Measurements from ENCODE around the gene ABCC1.
"Not testable (repeated sequence)": the region's sequence is repeated elsewhere in the genome, so short reads cannot be mapped to it uniquely, and the experiment has no call there.

ABCC1 gene

DNA sequence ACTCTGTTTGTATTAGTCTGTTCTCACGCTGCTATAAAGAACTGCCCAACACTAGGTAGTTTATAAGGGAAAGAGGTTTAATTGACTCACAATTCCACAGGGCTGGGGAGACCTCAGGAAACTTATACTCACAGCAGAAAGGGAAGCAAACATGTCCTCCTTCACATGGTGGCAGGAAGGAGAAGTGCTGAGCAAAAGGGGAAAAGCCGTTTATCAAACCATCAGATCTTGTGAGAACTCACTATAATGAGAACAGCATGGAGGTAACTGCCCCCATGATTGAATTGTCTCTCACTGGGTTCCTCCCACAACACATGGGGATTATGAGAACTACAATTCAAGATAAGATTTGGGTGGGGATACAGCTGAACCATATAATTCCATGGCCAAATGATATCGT, 30.9 kb downstream of the ABCC1 start:
- peaks cover 47% of the 10 kb centered on the region for H3K36me3 ChIP-seq
- DNase-seq: no peak
- H3K4me1 ChIP-seq: no peaks in the 10 kb centered on the region
- no peak for TF ChIP-seq CTCF (IDR thresholded peaks at IDR 0.05; ENCODE audit: low read depth, low read length)
- H3K27me3 ChIP-seq: no peaks in the 10 kb centered on the region
- H3K4me3 ChIP-seq (ENCODE audit: low read depth, low read length): no peak overlapping the region
- H3K9me3 ChIP-seq: no peaks in the 10 kb centered on the region; the same call in 1 of the 2 replicates

- no peak overlapping the region for H3K4me3 ChIP-seq (ENCODE audit: low read depth, low read length)
- no peak for TF ChIP-seq CTCF (IDR thresholded peaks at IDR 0.05; ENCODE audit: low read depth, low read length)
- no peaks in the 10 kb centered on the region; the same call in none of the 2 replicates for H3K9me3 ChIP-seq
- no peak for DNase-seq
- H3K36me3 ChIP-seq: peaks cover 40% of the 10 kb centered on the region
- no peaks in the 10 kb centered on the region for H3K4me1 ChIP-seq
- no peaks in the 10 kb centered on the region for H3K27me3 ChIP-seq
Observed at GRCh38 chr16:15981382-15981781, 32.0 kb downstream of the ABCC1 start.

DNA sequence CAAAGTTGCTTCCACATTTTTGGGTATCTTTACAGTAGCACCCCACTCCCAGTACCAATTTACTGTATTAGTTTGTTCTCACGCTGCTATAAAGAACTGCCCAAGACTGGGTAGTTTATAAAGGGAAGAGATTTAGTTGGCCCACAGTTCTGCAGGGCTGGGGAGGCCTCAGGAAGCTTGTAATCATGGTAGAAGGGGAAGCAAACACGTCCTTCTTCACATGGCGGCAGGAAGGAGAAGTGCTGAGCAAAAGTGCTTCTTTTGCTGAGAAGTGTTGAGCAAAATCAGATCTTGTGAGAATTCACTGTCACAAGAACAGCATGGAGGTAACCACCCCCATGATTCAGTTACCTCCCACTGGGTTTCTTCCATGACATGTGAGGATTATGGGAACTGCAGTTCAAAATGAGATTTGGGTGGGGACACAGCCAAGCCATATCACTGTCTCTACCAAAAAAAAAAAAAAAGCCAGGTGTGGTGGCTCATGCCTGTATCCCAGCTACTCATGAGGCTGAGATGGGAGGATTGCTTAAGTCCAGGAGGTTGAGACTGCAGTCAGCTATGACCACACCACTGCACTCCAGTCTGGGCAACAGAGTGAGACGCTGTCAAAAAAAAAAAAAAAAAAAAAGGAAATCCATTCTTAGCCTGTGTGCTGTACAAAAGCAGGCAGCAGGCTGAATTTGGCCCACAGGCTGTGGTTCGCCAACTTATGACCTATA, 32.9 kb downstream of the ABCC1 start:
- not testable (repeated sequence) for H3K9me3 ChIP-seq; H3K4me3 ChIP-seq (ENCODE audit: low read depth, low read length); H3K27me3 ChIP-seq; H3K4me1 ChIP-seq; DNase-seq
- H3K36me3 ChIP-seq: peaks cover 30% of the 10 kb centered on the region

DNA sequence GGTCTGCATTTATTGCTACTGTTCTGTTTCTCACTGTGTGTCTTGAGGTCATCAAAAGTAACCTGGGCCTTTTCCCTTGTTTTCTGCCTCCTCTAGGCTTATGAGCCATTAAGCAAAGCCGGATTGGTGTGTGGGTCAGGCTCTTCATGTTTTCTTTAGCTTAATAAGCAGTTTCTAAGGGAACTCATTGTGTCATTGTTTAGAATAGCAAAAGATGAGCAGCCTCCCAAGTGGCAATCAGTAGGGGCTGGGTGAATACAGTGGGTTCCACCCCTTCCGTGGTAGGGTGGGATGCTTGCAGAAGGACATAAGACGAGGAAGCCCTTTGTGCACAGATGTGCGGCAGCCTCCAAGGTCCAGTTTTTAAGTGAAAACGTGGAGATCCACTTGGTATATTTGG, 34.5 kb downstream of the ABCC1 start:
- H3K27me3 ChIP-seq: no peaks in the 10 kb centered on the region
- no peak for DNase-seq
- H3K36me3 ChIP-seq: peaks cover 17% of the 10 kb centered on the region
- H3K4me3 ChIP-seq (ENCODE audit: low read depth, low read length): no peak overlapping the region
- H3K4me1 ChIP-seq: peaks cover 5% of the 10 kb centered on the region; the same call in 1 of the 2 replicates
- no peak for TF ChIP-seq CTCF (IDR thresholded peaks at IDR 0.05; ENCODE audit: low read depth, low read length)
- H3K9me3 ChIP-seq: peaks cover 3% of the 10 kb centered on the region

DNA sequence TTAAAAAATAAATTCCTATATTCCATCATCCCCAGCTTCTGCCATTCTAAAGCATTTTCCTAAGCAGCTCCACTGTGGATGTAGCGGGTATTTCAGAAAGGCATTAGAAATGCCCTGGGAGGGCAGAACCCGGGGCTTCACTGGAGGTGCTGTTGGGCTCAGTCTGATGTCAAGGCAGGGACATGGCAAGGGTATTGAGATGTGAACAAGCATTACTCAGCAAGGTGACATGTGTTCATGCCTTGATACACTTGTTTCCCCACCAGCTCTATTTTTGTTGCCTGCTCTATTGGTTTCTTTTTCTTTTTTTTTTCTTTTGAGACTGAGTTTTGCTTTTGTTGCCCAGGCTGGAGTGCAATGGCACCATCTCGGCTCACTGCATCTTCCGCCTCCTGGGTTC, 35.7 kb downstream of the ABCC1 start:
- peaks cover 17% of the 10 kb centered on the region for H3K36me3 ChIP-seq
- no peak overlapping the region for H3K4me3 ChIP-seq (ENCODE audit: low read depth, low read length)
- no peaks in the 10 kb centered on the region for H3K27me3 ChIP-seq
- peaks cover 5% of the 10 kb centered on the region; the same call in 1 of the 2 replicates for H3K4me1 ChIP-seq
- no peak for TF ChIP-seq CTCF (IDR thresholded peaks at IDR 0.05; ENCODE audit: low read depth, low read length)
- no peak for DNase-seq
- H3K9me3 ChIP-seq: peaks cover 3% of the 10 kb centered on the region

- Histone ChIP-seq H3K9me3 (peaks cover 3% of the 10 kb centered on the region), H3K36me3 (peaks cover 8% of the 10 kb centered on the region), H3K4me1 (peaks cover 9% of the 10 kb centered on the region; the same call in 1 of the 2 replicates), H3K4me3 (ENCODE audit: low read depth, low read length) (no peak overlapping the region), H3K27me3 (no peaks in the 10 kb centered on the region)
- no peak for TF ChIP-seq CTCF (IDR thresholded peaks at IDR 0.05; ENCODE audit: low read depth, low read length)
- DNase-seq: no peak
Observed at GRCh38 chr16:15986261-15986660, 36.8 kb downstream of the ABCC1 start.
